ENCODE results near the gene ADGRL3. TPM values are rescaled to one million over a fixed set of nuclear protein-coding genes. Genes with fewer than 3 reads are reported as not detected.

The ADGRL3 gene
- total and polyA plus RNA-seq, 3 donors from 2014 or later, result 11.6 to 21.6 (median 12.8) TPM

DNA sequence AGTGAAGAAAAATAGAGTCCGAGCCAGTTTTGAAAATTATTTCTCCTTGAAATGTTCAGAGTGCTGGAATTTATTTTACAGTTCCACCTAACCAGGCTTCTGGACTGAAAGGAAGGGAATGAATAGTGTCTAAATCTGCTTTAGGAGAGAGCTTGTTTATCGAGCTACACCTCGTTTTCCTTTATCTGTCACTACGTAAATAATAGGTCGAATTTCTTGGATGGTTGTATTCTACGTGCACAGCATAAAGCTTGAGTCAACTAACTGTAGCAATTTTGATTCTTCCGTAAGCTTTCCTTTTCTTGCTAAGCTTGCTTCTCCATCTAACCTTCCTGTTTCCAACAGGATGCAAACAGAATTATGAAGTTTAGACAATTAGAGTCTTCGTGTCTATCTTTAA, 48.6 kb downstream of the ADGRL3 start:
- intact Hi-C loops (cut with DNase I; ENCODE audit: low total_unique reads), result no loop called here
- no peak for DNase-seq
- Histone ChIP-seq H3K27ac (no peak overlapping the region), H3K36me3 (ENCODE audit: low read depth, missing control alignments) (no peaks in the 10 kb centered on the region), H3K27me3 (no peaks in the 10 kb centered on the region), H3K4me3 (no peak overlapping the region), H3K4me1 (no peaks in the 10 kb centered on the region), H3K9me3 (no peaks in the 10 kb centered on the region)
- WGBS, 2 donors, result 58 to 70% methylated on average over 8 of the region's 8 CpGs
- TF ChIP-seq CTCF (IDR thresholded peaks at IDR 0.05), result no peak
- TF ChIP-seq POLR2A (IDR thresholded peaks at IDR 0.05), result no peak

DNA sequence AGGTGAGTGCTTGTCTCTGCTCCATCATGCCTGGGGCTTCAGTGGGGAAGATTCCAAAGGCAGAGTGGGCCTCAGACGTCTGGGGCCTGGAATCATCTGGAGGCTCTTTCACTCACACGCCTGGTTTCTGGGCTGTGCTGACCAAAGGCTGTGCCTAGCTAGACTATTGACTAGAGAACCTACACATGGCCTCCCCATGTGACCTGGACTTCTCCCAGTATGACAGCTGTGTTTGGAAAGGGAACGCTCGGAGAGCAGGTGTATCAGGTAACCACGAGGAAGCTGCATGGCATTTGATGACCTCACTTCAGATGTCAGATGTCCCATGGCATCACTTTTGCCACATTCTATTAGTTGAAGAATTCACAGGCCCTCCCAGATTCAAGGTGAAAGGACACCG, 51.0 kb downstream of the ADGRL3 start:
- H3K4me3 ChIP-seq, result no peak overlapping the region
- H3K4me1 ChIP-seq, result no peaks in the 10 kb centered on the region
- H3K27me3 ChIP-seq, result no peaks in the 10 kb centered on the region
- no peaks in the 10 kb centered on the region for H3K9me3 ChIP-seq
- TF ChIP-seq CTCF (IDR thresholded peaks at IDR 0.05) (no peak), POLR2A (IDR thresholded peaks at IDR 0.05) (no peak)
- intact Hi-C loops (cut with DNase I; ENCODE audit: low total_unique reads), result no loop called here
- no peaks in the 10 kb centered on the region for H3K36me3 ChIP-seq (ENCODE audit: low read depth, missing control alignments)
- WGBS, 2 donors, result 81 to 86% methylated on average over 6 of the region's 6 CpGs
- H3K27ac ChIP-seq, result no peak overlapping the region
- DNase-seq, result no peak

DNA sequence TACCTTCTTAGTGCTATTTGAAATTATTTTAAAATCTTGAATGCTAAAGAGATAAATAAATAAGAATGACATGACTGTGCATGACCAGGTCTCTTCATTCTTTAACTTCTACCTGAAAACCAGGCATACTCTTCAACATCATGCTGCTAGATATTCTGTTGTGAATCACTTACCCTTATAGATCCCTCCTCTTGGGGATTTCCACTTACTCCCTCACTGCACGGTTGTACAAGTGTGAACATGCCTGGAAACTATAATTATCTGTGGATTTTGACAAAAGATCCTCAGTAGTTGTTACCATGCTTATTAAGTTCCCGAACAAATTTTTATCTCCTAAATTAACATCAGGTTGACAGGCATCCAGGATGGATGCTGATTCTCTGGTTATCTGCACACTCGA, 54.3 kb downstream of the ADGRL3 start:
- TF ChIP-seq POLR2A (IDR thresholded peaks at IDR 0.05), result no peak
- no peak for TF ChIP-seq CTCF (IDR thresholded peaks at IDR 0.05)
- intact Hi-C loops (cut with DNase I; ENCODE audit: low total_unique reads), result no loop called here
- WGBS, 2 donors, result 55 to 73% methylated on average over 3 of the region's 3 CpGs

DNA sequence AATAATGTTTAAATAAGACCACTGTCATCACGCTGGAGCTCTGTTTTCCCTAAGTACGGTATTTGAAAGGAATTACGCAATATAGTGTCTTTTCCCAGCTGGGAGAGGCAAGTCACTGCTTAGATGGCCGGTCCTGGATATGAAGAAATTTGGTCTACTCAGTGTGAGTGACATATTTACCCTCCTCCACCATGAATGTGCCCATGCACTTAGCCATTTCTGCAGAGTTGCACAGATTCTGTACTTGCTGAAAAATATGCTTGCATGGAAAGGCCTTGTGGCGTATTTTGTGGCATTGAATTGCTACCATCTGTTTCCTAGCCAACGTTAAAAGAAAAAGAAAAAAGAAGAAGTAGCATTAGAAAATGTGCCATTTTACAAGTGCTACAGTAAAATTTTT, 73.1 kb downstream of the ADGRL3 start:
- Histone ChIP-seq H3K9me3 (no peaks in the 10 kb centered on the region), H3K4me3 (no peak overlapping the region), H3K27ac (no peak overlapping the region), H3K27me3 (no peaks in the 10 kb centered on the region), H3K4me1 (no peaks in the 10 kb centered on the region), H3K36me3 (ENCODE audit: low read depth, missing control alignments) (no peaks in the 10 kb centered on the region)
- WGBS, 2 donors, result 72 to 74% methylated on average over 6 of the region's 6 CpGs
- no peak for TF ChIP-seq POLR2A (IDR thresholded peaks at IDR 0.05)
- no peak for TF ChIP-seq CTCF (IDR thresholded peaks at IDR 0.05)
- DNase-seq, result no peak
- intact Hi-C loops (cut with DNase I; ENCODE audit: low total_unique reads), result no loop called here

More for the DNA sequence above, 54.3 kb downstream of the ADGRL3 start:
- Histone ChIP-seq H3K9me3 (no peaks in the 10 kb centered on the region), H3K27me3 (no peaks in the 10 kb centered on the region), H3K4me1 (no peaks in the 10 kb centered on the region), H3K27ac (no peak overlapping the region), H3K4me3 (no peak overlapping the region), H3K36me3 (ENCODE audit: low read depth, missing control alignments) (no peaks in the 10 kb centered on the region)
- no peak for DNase-seq

GRCh38 chr4:61274286-61274685, 74.2 kb downstream of the ADGRL3 start:
- no peaks in the 10 kb centered on the region for H3K4me1 ChIP-seq
- no peaks in the 10 kb centered on the region for H3K9me3 ChIP-seq
- no peak for DNase-seq
- intact Hi-C loops (cut with DNase I; ENCODE audit: low total_unique reads), result no loop called here
- H3K36me3 ChIP-seq (ENCODE audit: low read depth, missing control alignments), result no peaks in the 10 kb centered on the region
- H3K4me3 ChIP-seq, result no peak overlapping the region
- TF ChIP-seq CTCF (IDR thresholded peaks at IDR 0.05) (no peak), POLR2A (IDR thresholded peaks at IDR 0.05) (no peak)
- H3K27me3 ChIP-seq, result no peaks in the 10 kb centered on the region
- H3K27ac ChIP-seq, result no peak overlapping the region
- 93 to 97% methylated on average over 1 of the region's 1 CpG for WGBS, 2 donors
